HL-60 (cell line): ENCODE measurements around the gene NMRAL1.

Experiments
- POLR2AphosphoS5 ChIP-seq: IDR thresholded peaks from 2 replicates; pipeline ENCODE4 v1.6.1; 2012; ENCODE audit warnings: low read depth
- SPI1 ChIP-seq: IDR thresholded peaks from 2 replicates; pipeline ENCODE4 v1.6.1; 2012; ENCODE audit warnings: low read depth, mild to moderate bottlenecking, borderline replicate concordance
- TF ChIP-seq, protein P1 (sequence below): IDR thresholded peaks from one replicate; pipeline ENCODE4 v1.5.1; 2011; ENCODE audit warnings: low read length, control low read depth, inconsistent platforms; ENCODE audit not compliant: insufficient read depth
- TF ChIP-seq, protein P2 (sequence below): IDR thresholded peaks from 2 replicates; pipeline ENCODE4 v1.6.1; 2012; ENCODE audit warnings: low read depth; ENCODE audit not compliant: insufficient replicate concordance

DNA sequence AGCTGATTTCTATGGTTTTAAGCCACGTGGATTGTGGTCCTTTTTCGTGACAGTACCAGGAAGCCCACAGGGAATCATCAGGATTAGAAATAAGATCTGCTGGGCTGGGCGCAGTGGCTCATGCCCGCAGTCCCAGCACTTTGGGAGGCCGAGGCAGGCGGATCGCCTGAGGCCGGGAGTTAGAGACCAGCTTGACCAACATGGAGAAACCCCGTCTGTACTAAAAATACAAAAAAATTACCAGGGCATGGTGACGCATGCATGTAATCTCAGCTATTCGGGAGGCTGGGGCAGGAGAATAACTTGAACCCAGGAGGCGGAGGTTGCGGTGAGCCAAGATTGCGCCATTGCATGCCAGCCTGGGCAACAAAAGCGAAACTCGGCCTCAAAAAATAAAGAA is 6.5 kb downstream of the NMRAL1 start:
- TF ChIP-seq, protein P1, sequence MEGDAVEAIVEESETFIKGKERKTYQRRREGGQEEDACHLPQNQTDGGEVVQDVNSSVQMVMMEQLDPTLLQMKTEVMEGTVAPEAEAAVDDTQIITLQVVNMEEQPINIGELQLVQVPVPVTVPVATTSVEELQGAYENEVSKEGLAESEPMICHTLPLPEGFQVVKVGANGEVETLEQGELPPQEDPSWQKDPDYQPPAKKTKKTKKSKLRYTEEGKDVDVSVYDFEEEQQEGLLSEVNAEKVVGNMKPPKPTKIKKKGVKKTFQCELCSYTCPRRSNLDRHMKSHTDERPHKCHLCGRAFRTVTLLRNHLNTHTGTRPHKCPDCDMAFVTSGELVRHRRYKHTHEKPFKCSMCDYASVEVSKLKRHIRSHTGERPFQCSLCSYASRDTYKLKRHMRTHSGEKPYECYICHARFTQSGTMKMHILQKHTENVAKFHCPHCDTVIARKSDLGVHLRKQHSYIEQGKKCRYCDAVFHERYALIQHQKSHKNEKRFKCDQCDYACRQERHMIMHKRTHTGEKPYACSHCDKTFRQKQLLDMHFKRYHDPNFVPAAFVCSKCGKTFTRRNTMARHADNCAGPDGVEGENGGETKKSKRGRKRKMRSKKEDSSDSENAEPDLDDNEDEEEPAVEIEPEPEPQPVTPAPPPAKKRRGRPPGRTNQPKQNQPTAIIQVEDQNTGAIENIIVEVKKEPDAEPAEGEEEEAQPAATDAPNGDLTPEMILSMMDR: no peak
- TF ChIP-seq POLR2AphosphoS5 (no peak), SPI1 (no peak)
- TF ChIP-seq, protein P2, sequence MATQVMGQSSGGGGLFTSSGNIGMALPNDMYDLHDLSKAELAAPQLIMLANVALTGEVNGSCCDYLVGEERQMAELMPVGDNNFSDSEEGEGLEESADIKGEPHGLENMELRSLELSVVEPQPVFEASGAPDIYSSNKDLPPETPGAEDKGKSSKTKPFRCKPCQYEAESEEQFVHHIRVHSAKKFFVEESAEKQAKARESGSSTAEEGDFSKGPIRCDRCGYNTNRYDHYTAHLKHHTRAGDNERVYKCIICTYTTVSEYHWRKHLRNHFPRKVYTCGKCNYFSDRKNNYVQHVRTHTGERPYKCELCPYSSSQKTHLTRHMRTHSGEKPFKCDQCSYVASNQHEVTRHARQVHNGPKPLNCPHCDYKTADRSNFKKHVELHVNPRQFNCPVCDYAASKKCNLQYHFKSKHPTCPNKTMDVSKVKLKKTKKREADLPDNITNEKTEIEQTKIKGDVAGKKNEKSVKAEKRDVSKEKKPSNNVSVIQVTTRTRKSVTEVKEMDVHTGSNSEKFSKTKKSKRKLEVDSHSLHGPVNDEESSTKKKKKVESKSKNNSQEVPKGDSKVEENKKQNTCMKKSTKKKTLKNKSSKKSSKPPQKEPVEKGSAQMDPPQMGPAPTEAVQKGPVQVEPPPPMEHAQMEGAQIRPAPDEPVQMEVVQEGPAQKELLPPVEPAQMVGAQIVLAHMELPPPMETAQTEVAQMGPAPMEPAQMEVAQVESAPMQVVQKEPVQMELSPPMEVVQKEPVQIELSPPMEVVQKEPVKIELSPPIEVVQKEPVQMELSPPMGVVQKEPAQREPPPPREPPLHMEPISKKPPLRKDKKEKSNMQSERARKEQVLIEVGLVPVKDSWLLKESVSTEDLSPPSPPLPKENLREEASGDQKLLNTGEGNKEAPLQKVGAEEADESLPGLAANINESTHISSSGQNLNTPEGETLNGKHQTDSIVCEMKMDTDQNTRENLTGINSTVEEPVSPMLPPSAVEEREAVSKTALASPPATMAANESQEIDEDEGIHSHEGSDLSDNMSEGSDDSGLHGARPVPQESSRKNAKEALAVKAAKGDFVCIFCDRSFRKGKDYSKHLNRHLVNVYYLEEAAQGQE: no peak
